IPS-NIHi11 (cell line): ENCODE results near the gene ANKRD55.

Experiments used
- DNase-seq: peaks from one replicate; pipeline ENCODE4 v3.0.0; 2012; ENCODE audit warnings: mixed read lengths, low spot score

ANKRD55 gene

GRCh38 chr5:56077796-56078233 lies 155.3 kb downstream of the ANKRD55 start:
- no peak for DNase-seq

- DNase-seq = no peak
These were observed 156.6 kb downstream of the ANKRD55 start for GRCh38 chr5:56076486-56076885.

DNA sequence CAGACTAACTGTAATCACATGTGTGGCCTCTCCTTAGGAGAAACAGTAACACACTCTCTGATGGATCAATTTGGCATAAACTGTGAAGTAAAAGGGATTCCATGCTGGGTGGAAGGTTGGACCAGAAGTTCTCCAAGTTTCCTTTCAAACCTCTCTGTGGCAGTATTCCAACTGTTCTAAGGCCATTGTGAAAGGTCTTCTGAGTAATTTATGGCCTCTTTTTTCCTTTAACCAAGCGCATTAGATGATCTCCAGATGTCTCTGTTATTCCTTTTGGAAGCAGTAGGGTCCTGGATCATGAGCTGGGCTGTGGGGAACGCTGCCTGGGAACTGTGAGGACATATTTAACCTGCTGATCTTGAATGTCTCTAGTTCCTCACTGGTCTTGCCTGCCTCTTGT lies 157.8 kb downstream of the ANKRD55 start:
- no peak for DNase-seq

- DNase-seq = no peak
These were observed 160.0 kb downstream of the ANKRD55 start for GRCh38 chr5:56072863-56073766.

DNA sequence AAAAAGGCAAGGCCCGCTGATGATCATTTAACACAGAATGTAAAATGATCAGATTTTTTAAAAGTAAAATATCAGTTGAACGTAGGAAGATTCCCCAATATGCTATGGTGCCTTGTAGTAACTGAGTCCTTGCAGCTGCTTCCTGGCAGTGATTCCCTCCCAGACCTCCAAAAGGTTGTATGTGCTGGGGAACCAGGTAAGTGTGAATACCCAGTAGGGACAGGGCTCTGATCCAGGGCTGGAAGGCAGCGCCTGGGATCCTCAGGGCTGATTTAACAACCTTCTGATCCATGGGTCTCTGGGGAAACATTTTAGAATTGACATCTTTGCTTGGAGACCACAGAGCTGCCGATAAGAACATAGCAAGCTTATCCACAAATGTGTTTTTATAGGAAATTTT lies 161.7 kb downstream of the ANKRD55 start:
- DNase-seq = no peak

GRCh38 chr5:56070851-56071465 lies 162.2 kb downstream of the ANKRD55 start:
- DNase-seq = no peak

DNA sequence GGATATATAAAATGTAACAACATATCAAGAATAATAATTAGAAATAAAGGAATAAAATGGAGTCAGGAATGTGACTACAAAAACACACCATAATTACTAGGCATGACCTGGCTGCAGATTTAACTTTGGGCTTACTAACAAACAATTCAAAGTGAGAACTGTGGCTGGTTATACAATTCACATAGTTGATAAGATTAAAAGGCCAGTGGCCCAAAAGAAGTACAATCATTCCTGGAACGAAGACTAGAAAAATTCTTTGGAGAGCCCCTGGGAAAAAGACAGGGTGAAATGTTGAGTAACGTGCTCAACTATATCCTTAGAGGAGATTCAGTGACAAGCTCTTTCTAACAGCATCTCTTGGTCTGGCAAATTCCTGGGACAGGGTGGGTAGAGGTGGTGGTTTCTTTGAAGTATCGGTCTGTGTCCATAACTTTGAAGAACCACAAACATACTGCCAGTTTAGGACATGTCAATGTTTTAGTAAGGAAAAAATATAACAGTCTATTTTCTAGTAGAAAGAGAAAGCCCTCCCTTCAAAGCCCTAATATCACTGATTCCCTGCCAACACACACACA lies 163.4 kb downstream of the ANKRD55 start:
- no peak for DNase-seq

GRCh38 chr5:56066931-56067450 lies 166.1 kb downstream of the ANKRD55 start:
- DNase-seq = no peak

DNA sequence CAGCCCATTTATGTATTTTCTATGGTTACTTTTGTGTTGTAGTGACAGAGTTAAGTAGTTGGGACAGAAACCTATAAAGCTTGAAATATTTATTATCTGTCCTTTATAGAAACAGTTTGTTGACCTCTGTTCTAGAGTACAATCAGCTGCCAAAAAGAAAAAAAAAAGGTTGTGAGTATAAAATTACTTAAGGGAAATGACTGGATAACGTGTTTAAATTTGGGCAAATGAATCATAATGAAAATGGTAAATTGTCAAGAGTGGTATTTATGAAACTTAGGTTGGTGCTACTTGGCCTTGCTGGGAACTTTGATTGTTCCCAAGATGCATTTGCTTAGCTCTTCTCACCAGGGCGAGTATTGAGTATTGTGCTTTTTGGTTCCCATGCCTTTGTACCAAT lies 168.1 kb downstream of the ANKRD55 start:
- no peak for DNase-seq

- DNase-seq = no peak
These were observed 172.6 kb downstream of the ANKRD55 start for GRCh38 chr5:56060276-56061110.

DNA sequence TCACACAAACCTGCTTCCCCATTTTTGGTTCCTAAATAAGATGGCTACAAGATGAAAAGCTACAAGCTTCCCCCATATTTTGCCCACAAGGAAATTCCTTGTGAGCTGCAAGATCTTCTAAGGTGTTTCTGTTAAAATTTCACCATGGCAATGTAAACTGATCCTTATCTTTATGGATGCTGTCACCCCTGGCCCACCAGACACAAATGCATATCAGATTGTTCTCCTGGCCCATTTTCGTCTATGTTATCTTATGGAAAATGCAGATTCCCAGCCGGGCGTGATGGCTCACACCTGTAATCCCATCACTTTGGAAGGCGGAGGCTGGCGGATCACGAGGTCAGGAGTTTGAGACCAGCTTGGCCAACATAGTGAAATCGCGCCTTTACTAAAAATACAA lies 173.3 kb downstream of the ANKRD55 start:
- no peak for DNase-seq

DNA sequence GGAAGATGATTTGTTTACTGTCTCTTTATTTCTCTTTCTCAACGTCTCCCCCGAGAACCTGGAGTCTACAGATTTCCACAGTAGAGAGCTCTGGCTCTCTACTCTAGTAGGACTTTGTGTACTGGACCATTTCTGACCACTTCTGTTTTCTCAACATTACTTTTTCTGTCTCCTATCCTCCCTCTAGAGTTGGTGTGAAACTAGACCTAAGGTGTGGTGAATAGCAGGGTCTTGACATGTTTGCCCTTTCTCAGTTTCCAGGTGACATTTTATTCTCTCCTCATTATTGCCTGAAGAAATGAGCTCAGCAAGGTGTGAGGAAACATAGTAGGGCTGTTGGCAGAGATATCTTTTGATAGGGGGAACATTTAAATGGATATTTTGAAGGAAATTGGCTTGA lies 176.3 kb downstream of the ANKRD55 start:
- DNase-seq = no peak

DNA sequence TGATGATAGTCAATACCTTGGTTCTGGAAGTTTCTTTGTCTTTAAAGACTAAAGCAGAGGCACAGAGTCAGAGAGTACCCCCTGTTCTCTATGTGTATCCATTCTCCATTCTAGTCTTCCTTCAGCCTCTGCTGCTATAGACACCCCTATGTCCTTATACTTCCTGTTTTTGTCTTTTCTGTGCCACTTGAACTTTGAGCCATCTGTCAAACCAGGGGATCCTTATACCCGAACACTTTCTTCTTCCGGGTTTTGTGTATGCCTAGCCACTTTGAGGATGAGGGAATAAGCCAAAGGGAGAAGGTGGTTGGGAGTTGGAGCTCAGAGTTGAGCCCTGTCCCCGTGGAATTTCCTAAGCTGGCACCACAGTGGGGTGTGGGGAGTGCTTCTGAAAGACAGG lies 177.3 kb downstream of the ANKRD55 start:
- DNase-seq = no peak

DNA sequence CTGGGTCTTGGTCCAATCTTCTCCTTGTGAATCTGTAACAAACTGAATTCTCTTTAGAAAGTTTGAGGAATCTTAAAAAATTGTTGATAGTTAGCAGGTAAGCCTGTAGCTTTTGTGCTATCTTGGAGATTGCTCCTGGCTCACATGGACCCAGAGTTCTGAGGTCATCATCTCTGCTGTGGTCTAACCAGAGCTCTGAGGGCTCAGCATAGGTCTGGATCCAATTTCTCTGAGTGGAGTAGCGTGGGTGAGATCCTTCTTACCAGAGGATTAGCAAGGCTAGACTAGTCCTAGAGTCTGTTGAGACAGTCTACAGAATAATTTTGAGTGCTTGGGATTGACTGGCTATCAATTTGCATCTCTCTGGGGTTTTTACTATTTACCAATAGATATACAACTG lies 177.8 kb downstream of the ANKRD55 start:
- no peak for DNase-seq

DNA sequence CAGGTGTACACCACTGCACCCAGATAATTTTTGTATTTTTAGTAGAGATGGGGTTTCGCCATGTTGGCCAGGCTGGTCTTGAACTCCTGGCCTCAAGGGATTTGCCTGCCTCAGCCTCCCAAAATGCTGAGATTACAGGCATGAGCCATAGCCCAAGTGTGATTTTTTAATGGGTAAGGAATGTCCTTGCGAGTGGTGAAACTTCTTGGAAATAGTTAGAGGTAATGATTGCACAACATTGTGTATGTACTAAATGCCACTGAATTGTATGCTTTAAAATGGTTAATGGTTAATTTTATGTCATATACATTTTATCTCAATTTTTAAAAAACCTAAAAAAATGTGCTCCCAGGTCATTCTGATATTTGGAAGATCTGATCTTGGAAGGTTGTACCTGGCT lies 178.5 kb downstream of the ANKRD55 start:
- no peak for DNase-seq

DNA sequence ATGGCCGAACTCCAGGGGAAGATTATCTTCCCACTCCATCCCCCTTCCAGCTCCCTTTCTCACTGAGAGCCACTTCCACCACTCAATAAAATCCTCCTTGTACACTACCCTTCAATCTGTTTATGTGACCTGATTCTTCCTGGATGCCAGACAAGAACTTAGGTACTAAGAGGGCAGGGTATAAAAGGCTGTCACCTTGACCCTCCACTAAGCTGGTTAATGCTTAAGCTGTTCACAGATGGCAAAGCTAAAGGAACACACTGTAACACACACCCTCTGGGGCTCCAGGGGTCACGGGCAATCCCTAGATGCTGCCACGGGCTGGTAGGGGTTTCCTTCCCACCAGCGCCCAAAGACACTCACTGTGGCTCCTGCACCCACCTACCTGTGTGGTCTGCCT lies 179.8 kb downstream of the ANKRD55 start:
- no peak for DNase-seq

- DNase-seq = no peak
These were observed 180.4 kb downstream of the ANKRD55 start for GRCh38 chr5:56052735-56053134.

DNA sequence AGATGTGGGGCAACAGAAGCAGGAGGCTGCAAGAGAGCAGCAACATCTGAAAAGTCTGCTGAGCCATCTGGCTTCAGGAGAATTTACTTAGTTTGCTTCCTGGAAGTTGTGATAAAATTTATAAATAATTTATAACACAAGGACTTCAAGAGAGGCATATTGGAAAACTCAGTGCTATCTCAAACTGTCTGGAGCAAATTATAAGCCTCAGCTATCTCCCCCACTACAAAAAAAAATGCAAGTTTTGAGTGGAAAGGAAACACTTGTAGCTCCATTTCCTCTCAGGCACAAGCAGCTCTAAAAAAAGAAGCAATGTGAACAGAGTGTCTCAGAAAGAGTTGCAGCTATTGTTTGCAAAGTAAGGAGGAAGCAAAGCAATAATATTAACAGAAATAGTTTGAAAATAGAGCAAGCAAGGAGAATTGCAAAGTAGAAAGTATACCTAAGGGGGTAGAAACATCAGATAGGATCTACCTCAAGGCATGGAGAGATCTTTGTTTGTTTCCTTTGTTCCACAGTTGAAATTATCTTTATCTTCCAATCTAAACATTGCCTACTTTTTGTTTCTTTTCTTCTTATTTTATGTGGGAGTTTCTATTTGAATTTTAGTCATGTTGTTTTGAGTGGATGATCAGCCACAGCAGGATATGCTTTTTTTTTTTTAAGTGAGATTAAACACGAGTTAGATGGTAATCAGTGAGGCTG lies 182.4 kb downstream of the ANKRD55 start:
- DNase-seq = no peak
